ENCODE measurements around the gene SYNJ2. TPM values are rescaled to one million over a fixed set of nuclear protein-coding genes. Genes with fewer than 3 reads are reported as not detected.

SYNJ2 gene
- total and polyA plus RNA-seq, 2 donors from 2014 or later, result 1.7 to 15.8 TPM

DNA sequence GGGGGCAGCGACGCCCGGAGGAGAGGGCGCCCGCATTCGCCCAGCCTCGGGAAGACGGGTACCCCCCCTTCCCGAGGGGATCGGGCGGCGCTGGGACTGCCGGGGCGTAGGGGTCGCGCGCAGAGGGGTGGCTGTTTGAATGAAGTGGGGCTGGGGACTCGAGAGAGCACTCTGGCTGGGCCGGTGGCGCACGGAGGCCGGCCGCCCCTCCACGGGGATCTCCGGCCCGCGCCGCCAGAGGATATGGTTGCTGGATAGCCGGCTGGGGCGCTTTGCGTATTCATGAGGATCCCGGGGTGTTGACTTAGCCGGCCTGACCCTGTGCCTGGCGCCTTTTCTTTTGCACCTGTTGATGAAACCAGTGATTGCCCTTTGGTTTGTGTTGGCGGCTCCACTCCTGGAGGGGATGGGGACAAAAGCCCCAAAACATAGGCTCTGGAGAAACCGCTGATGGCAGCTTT, 469 bp downstream of the SYNJ2 start:
- Histone ChIP-seq H3K27me3 (ENCODE audit: control insufficient read depth, insufficient read depth, low read length) (no peaks in the 10 kb centered on the region), H3K4me3 (ENCODE audit: low read length in 3 of 3) (peak overlapping the region; percentile 41 to 66 (median 61)), H3K36me3 (ENCODE audit: control insufficient read depth in 2 of 3, insufficient read depth in 3 of 3, low read length in 3 of 3) (no peaks in the 10 kb centered on the region), H3K9ac (ENCODE audit: low read length in 3 of 3) (peak overlapping the region; percentile 2 to 28 (median 8)), H3K9me3 (ENCODE audit: control insufficient read depth in 2 of 3, insufficient read depth in 1 of 3, low read length in 3 of 3) (no peaks in the 10 kb centered on the region), H3K4me1 (ENCODE audit: control insufficient read depth in 2 of 3, insufficient read depth in 2 of 3, low read depth in 1 of 3, low read length in 3 of 3) (peaks cover 0 to 13% (median 12%) of the 10 kb centered on the region in 3 donors), H3K27ac (ENCODE audit: low read depth in 2 of 2, low read length in 2 of 2) (peak overlapping the region in 1 of 2 donors; percentile 58)
- intact Hi-C loops (cut with DNase I), result no loop called here
- DNase-seq (peak in 2 of 5 donors; percentile 45 to 71), FAIRE-seq (no peak)
- TF ChIP-seq, protein P1, sequence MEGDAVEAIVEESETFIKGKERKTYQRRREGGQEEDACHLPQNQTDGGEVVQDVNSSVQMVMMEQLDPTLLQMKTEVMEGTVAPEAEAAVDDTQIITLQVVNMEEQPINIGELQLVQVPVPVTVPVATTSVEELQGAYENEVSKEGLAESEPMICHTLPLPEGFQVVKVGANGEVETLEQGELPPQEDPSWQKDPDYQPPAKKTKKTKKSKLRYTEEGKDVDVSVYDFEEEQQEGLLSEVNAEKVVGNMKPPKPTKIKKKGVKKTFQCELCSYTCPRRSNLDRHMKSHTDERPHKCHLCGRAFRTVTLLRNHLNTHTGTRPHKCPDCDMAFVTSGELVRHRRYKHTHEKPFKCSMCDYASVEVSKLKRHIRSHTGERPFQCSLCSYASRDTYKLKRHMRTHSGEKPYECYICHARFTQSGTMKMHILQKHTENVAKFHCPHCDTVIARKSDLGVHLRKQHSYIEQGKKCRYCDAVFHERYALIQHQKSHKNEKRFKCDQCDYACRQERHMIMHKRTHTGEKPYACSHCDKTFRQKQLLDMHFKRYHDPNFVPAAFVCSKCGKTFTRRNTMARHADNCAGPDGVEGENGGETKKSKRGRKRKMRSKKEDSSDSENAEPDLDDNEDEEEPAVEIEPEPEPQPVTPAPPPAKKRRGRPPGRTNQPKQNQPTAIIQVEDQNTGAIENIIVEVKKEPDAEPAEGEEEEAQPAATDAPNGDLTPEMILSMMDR (IDR thresholded peaks at IDR 0.05; ENCODE audit: borderline replicate concordance, extremely low read depth, insufficient read depth), result no peak

DNA sequence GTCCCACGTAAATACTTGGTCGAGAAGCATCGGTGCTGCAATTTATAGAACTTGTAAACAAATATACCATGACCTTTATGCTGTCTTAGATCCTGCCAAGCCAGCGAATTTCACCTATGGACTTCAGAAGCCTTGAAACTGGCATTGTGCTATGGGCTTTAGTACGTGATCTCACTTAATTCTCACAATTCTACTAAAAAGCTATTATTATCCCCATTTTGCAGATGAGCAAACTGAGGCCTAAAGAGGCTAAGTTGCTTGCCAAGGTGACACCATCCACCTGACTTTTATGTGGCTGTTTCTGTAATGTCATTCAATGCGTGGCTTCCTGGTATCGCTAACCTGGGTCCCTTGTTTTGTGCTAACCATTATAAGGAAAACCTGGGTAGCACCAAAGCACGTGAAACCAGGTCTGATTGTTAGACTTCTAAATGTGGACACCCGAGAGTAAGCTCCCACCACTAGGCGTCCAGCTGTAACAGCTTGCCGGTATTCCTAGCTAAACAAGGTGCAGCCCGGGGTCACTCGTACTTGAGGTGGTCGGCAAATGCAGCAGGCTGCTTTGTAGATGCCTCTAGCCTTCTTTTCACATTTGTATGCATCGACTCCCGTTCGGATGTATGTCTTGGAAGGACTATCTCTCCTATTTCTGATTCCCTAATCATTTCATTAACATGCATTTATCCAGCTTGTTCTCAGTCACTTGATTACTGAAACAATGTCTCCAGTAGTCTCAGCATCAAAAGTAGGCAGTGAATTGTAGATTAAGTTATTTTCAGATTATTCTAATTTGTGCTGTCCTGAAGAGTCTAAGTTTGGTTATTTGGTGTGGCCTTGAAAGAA, 1.1 kb downstream of the SYNJ2 start:
- no peaks in the 10 kb centered on the region for H3K9me3 ChIP-seq (ENCODE audit: control insufficient read depth in 2 of 3, insufficient read depth in 1 of 3, low read length in 3 of 3)
- H3K27ac ChIP-seq (ENCODE audit: low read depth in 2 of 2, low read length in 2 of 2), result no peak overlapping the region
- TF ChIP-seq, protein P1 (IDR thresholded peaks at IDR 0.05; ENCODE audit: borderline replicate concordance, extremely low read depth, insufficient read depth), result no peak
- H3K9ac ChIP-seq (ENCODE audit: low read length in 3 of 3), result peak overlapping the region; percentile 2 to 28 (median 8)
- peak overlapping the region; percentile 41 to 66 (median 61) for H3K4me3 ChIP-seq (ENCODE audit: low read length in 3 of 3)
- no peak for DNase-seq
- H3K27me3 ChIP-seq (ENCODE audit: control insufficient read depth, insufficient read depth, low read length), result no peaks in the 10 kb centered on the region
- FAIRE-seq, result no peak
- peaks cover 0 to 13% (median 12%) of the 10 kb centered on the region in 3 donors for H3K4me1 ChIP-seq (ENCODE audit: control insufficient read depth in 2 of 3, insufficient read depth in 2 of 3, low read depth in 1 of 3, low read length in 3 of 3)
- H3K36me3 ChIP-seq (ENCODE audit: control insufficient read depth in 2 of 3, insufficient read depth in 3 of 3, low read length in 3 of 3), result no peaks in the 10 kb centered on the region
- intact Hi-C loops (cut with DNase I), result no loop called here

DNA sequence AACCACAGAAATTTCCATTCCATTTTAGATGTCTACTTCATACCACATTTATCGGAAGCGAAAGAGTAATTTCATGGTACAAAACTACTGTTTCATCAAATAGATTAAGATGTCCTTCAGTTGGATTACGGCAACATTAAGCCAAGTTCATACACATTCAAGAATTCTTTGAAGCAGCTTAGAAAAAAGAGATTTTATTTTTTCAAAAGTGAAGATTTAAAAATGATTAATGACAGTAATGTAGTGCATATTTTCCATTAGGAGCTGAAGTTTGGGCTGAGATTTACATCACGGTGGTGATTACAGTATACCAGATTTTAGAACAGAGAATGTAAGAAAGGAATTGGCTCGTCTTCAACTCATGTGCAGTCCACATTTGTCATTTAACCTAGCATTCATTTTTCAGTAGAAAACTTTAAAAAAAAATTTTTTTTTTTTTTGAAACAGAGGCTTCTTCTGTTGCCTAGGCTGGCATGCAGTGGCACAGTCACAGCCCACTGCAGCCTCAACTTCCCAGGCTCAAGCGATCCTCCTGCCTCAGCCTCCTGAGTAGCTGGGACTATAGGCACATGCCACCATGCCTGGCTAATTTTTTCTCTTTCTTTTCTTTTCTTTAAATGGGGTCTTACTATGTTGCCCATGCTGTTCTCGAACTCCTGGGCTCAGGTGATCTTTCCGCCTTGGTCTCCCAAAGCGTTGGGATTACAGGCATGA, 1.9 kb downstream of the SYNJ2 start:
- TF ChIP-seq, protein P1 (IDR thresholded peaks at IDR 0.05; ENCODE audit: borderline replicate concordance, extremely low read depth, insufficient read depth), result no peak
- Histone ChIP-seq H3K27ac (ENCODE audit: low read depth in 2 of 2, low read length in 2 of 2) (no peak overlapping the region), H3K36me3 (ENCODE audit: control insufficient read depth in 2 of 3, insufficient read depth in 3 of 3, low read length in 3 of 3) (no peaks in the 10 kb centered on the region), H3K9me3 (ENCODE audit: control insufficient read depth in 2 of 3, insufficient read depth in 1 of 3, low read length in 3 of 3) (no peaks in the 10 kb centered on the region), H3K4me1 (ENCODE audit: control insufficient read depth in 2 of 3, insufficient read depth in 2 of 3, low read depth in 1 of 3, low read length in 3 of 3) (peaks cover 0 to 13% (median 12%) of the 10 kb centered on the region in 3 donors), H3K4me3 (ENCODE audit: low read length in 3 of 3) (no peak overlapping the region), H3K27me3 (ENCODE audit: control insufficient read depth, insufficient read depth, low read length) (no peaks in the 10 kb centered on the region), H3K9ac (ENCODE audit: low read length in 3 of 3) (no peak overlapping the region)
- DNase-seq (no peak), FAIRE-seq (no peak)
- intact Hi-C loops (cut with DNase I), result no loop called here

Measured in kidney (tissue), 14 donors.